NB4 (cell line): Measurements from ENCODE around the gene STARD7.

Experiments
- CTCF ChIP-seq: IDR thresholded peaks from one replicate; pipeline ENCODE4 v1.5.1; 2012; ENCODE audit warnings: low read depth, low read length
- POLR2A ChIP-seq: IDR thresholded peaks from 2 replicates; pipeline ENCODE4 v1.6.1; 2011; ENCODE audit warnings: mild to moderate bottlenecking; ENCODE audit not compliant: insufficient read length; ENCODE audit errors: extremely low read depth

- no peak for TF ChIP-seq CTCF
- no peak for TF ChIP-seq POLR2A
These were observed 58.5 kb downstream of the STARD7 start for GRCh38 chr2:96150007-96150640.
